Activated CD8-positive, alpha-beta T cell treated with anti-CD3 and anti-CD28 coated beads for 36 hours (primary cell): ENCODE measurements around the gene IL1RAP. TPM values are rescaled to one million over a fixed set of nuclear protein-coding genes. Genes with fewer than 3 reads are reported as not detected.

Experiments used
- ATAC-seq: fragments of 200-7000 bp; cut with Tn5 transposase; one replicate; pipeline ENCODE4 v1.10.0; 2021; ENCODE audit warnings: mild to moderate bottlenecking, moderate library complexity
- CTCF ChIA-PET: fragments of 350-600 bp; sonication (Branson Sonifier 250); formaldehyde crosslinking; loops from one replicate; lab custom pipeline; 2021; ENCODE audit warnings: antibody characterized with exemption; lab: Charles Lee
- POLR2A ChIA-PET: fragments of 350-600 bp; sonication (Branson Sonifier 250); formaldehyde crosslinking; loops from one replicate; lab custom pipeline; 2021; ENCODE audit warnings: antibody characterized with exemption; lab: Charles Lee
- DNase-seq: peaks from one replicate; pipeline ENCODE4 v3.0.0-alpha.2; 2020
- H3K27ac Mint-ChIP-seq: one replicate; pipeline ENCODE4 v1.8.0; 2021; ENCODE audit warnings: mild to moderate bottlenecking, mixed read lengths
- H3K27me3 Mint-ChIP-seq: one replicate; pipeline ENCODE4 v1.8.0; 2021; ENCODE audit warnings: mixed read lengths
- H3K36me3 Mint-ChIP-seq: one replicate; pipeline ENCODE4 v1.8.0; 2021; ENCODE audit warnings: low read depth, mixed read lengths
- H3K4me1 Mint-ChIP-seq: one replicate; pipeline ENCODE4 v1.8.0; 2021; ENCODE audit warnings: low read depth, mixed read lengths
- H3K4me3 Mint-ChIP-seq: one replicate; pipeline ENCODE4 v1.8.0; 2021; ENCODE audit warnings: mild to moderate bottlenecking, moderate library complexity, mixed read lengths
- H3K9me3 Mint-ChIP-seq: one replicate; pipeline ENCODE4 v1.8.0; 2021; ENCODE audit warnings: mixed read lengths
- CTCF ChIP-seq: fragments of 200-600 bp; IDR thresholded peaks from one replicate; pipeline ENCODE4 v1.8.0; 2022; ENCODE audit warnings: antibody characterized with exemption, mild to moderate bottlenecking
- intact Hi-C: fragments of 100-400 bp; cut with micrococcal nuclease; formaldehyde crosslinking; loops from one replicate; pipeline ENCODE4 v1.10.0; 2022
- total RNA-seq, 2 experiments: library from RNA; stranded (reverse); gene quantifications; one replicate each; pipeline ENCODE4 v1.2.3, GENCODE V29; 2021

IL1RAP gene
- total RNA-seq, 2 experiments from 2014 or later: 18.8 to 20.2 TPM

DNA sequence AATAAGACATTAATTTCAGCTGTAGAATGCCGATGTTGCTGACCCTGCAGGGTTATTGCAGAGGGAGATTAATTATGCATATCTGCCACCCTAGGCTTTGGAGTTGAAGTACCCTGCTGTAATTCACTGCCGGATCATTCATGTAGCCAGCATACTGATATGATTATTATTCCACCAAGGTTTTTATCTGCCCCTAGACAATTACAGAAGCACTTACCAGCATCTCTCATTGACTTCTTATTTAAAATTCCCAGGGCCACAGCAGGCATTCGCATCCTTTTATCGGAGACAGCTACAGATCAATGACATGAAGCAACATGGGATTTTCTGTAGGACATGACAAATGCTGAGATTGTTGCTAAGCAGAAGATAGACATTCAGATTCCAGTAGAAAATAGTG lies 31.3 kb downstream of the IL1RAP start:
- DNase-seq: no peak
- no peak for TF ChIP-seq CTCF
- intact Hi-C loops: no loop called here
- Mint-ChIP-seq H3K9me3 (no peaks in the 10 kb centered on the region), H3K36me3 (peaks cover 3% of the 10 kb centered on the region), H3K27me3 (no peaks in the 10 kb centered on the region), H3K27ac (no peak overlapping the region), H3K4me1 (peaks cover 2% of the 10 kb centered on the region), H3K4me3 (no peak overlapping the region)
- ChIA-PET CTCF (interaction anchor here (1.4 kb wide), 1 partner anchor 9 kb away, joined by 4 read pairs; no protein-coding TSS in a partner anchor), POLR2A (interaction anchor here (1.6 kb wide), 1 partner anchor 31 kb away, joined by 4 read pairs; the partner anchor contains the start of gene IL1RAP)
- ATAC-seq: no peak

DNA sequence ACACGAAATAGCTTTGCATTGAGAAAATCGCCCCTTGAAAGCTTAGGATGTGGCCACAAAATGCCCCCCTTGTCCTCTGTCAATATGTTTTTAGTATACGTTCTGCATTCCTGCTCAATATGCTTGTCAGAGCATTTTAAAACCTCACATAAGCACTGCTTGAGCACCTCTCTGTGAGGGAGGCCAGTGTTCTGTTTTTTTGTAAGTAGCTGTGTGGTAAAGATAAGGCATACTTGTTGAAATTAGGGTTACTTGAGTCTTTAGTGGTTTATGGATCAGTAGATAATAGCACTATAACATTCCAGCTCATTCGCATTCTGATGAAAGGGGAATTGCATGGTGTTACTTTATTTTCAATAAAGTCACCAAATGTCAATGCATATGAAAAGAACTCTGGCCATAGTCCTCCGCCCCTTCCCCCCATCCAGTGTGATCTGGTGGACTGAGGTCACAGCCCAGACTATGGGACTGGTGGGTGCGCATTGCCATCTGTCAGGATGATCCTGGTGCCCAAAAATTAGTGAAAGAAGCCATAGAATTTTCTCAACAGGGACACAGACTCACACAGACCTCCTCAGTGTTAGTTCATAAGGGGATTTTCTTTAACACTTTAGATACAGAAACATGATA lies 33.1 kb downstream of the IL1RAP start:
- DNase-seq (no peak), ATAC-seq (no peak)
- peaks cover 3% of the 10 kb centered on the region for H3K36me3 Mint-ChIP-seq
- H3K4me1 Mint-ChIP-seq: no peaks in the 10 kb centered on the region
- H3K4me3 Mint-ChIP-seq: no peak overlapping the region
- TF ChIP-seq CTCF: no peak
- H3K27ac Mint-ChIP-seq: no peak overlapping the region
- intact Hi-C loops: no loop called here
- ChIA-PET POLR2A (no interaction called here), CTCF (interaction anchor here (1.4 kb wide), 1 partner anchor 11 kb away, joined by 4 read pairs; no protein-coding TSS in a partner anchor)
- H3K27me3 Mint-ChIP-seq: no peaks in the 10 kb centered on the region
- no peaks in the 10 kb centered on the region for H3K9me3 Mint-ChIP-seq

GRCh38 chr3:190548031-190548656 lies 34.3 kb downstream of the IL1RAP start:
- H3K27ac Mint-ChIP-seq: no peak overlapping the region
- ChIA-PET CTCF (interaction anchor here (1.9 kb wide), 1 partner anchor 12 kb away, joined by 5 read pairs; no protein-coding TSS in a partner anchor), POLR2A (no interaction called here)
- no peak for TF ChIP-seq CTCF
- peaks cover 7% of the 10 kb centered on the region for H3K36me3 Mint-ChIP-seq
- no peaks in the 10 kb centered on the region for H3K4me1 Mint-ChIP-seq
- intact Hi-C loops: no loop called here
- no peaks in the 10 kb centered on the region for H3K27me3 Mint-ChIP-seq
- H3K9me3 Mint-ChIP-seq: no peaks in the 10 kb centered on the region
- no peak overlapping the region for H3K4me3 Mint-ChIP-seq
- DNase-seq (no peak), ATAC-seq (no peak)

DNA sequence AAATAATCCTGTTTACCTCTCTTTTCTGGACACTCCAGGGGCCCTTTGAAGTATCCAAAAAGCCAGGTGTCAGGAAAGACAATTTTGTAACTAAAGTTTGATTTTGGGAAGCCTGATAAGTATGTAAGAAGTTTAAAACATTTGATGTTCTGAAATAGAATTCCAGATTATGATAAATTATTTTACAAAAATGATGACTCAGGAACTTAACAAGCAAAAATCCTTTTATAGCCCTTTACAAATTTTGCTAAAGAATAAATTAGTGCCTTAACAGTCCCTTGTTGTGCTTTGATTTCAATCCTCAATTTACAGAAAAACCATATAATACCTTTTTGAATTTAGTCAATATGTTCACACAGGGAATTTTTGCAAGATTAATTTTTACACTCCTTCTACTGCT lies 38.1 kb downstream of the IL1RAP start:
- Mint-ChIP-seq H3K9me3 (no peaks in the 10 kb centered on the region), H3K4me3 (no peak overlapping the region), H3K27ac (no peak overlapping the region), H3K36me3 (peaks cover 22% of the 10 kb centered on the region), H3K4me1 (no peaks in the 10 kb centered on the region), H3K27me3 (no peaks in the 10 kb centered on the region)
- TF ChIP-seq CTCF: no peak
- no peak for ATAC-seq
- intact Hi-C loops: no loop called here
- ChIA-PET CTCF (no interaction called here), POLR2A (interaction anchor here (0.6 kb wide), 1 partner anchor 72 kb away, joined by 3 read pairs; no protein-coding TSS in a partner anchor)
- DNase-seq: no peak
